ENCODE results near the gene SPAG8.
A peak's percentile ranks its signal among the peaks of the same experiment; 100 is the strongest.

Gene SPAG8

GRCh38 chr9:35812025-35812602, at the start of gene SPAG8:
SPAG8 (minus strand) TSS chr9:35812262; CDS start chr9:35812147, 115 bp downstream.
- peak within 1 kb of the TSS; percentile 83 for H3K4me3 Mint-ChIP-seq
- peaks cover 11% of the 10 kb centered on the region for H3K36me3 Mint-ChIP-seq (ENCODE audit: low read depth)
- TF ChIP-seq CTCF (IDR thresholded peaks at IDR 0.05): no peak
- H3K27ac Mint-ChIP-seq: peak within 1 kb of the TSS; percentile 93
- peak; percentile 85 for DNase-seq
- peaks cover 3% of the 10 kb centered on the region for H3K9me3 Mint-ChIP-seq
- H3K27me3 Mint-ChIP-seq (ENCODE audit: low read depth, poor library complexity): peaks cover 3% of the 10 kb centered on the region
- peaks cover 37% of the 10 kb centered on the region for H3K4me1 Mint-ChIP-seq

GRCh38 chr9:35861161-35861897, 49.3 kb upstream of the SPAG8 start:
- peaks cover 5% of the 10 kb centered on the region for H3K4me1 Mint-ChIP-seq
- no peak overlapping the region for H3K27ac Mint-ChIP-seq
- TF ChIP-seq CTCF (IDR thresholded peaks at IDR 0.05): no peak
- no peaks in the 10 kb centered on the region for H3K9me3 Mint-ChIP-seq
- DNase-seq: no peak
- no peak overlapping the region for H3K4me3 Mint-ChIP-seq
- peaks cover 20% of the 10 kb centered on the region for H3K27me3 Mint-ChIP-seq (ENCODE audit: low read depth, poor library complexity)
- no peaks in the 10 kb centered on the region for H3K36me3 Mint-ChIP-seq (ENCODE audit: low read depth)

GRCh38 chr9:35859990-35860339, 47.9 kb upstream of the SPAG8 start:
- no peak for DNase-seq
- TF ChIP-seq CTCF (IDR thresholded peaks at IDR 0.05): no peak
- Mint-ChIP-seq H3K4me1 (peaks cover 5% of the 10 kb centered on the region), H3K27ac (no peak overlapping the region), H3K4me3 (no peak overlapping the region), H3K36me3 (ENCODE audit: low read depth) (no peaks in the 10 kb centered on the region), H3K9me3 (no peaks in the 10 kb centered on the region), H3K27me3 (ENCODE audit: low read depth, poor library complexity) (peaks cover 20% of the 10 kb centered on the region)

GRCh38 chr9:35859310-35859989, 47.4 kb upstream of the SPAG8 start:
- no peak overlapping the region for H3K4me3 Mint-ChIP-seq
- peaks cover 20% of the 10 kb centered on the region for H3K27me3 Mint-ChIP-seq (ENCODE audit: low read depth, poor library complexity)
- no peaks in the 10 kb centered on the region for H3K36me3 Mint-ChIP-seq (ENCODE audit: low read depth)
- no peak overlapping the region for H3K27ac Mint-ChIP-seq
- H3K4me1 Mint-ChIP-seq: peaks cover 5% of the 10 kb centered on the region
- TF ChIP-seq CTCF (IDR thresholded peaks at IDR 0.05): no peak
- no peaks in the 10 kb centered on the region for H3K9me3 Mint-ChIP-seq
- DNase-seq: no peak

GRCh38 chr9:35858458-35858857, 46.4 kb upstream of the SPAG8 start:
- Mint-ChIP-seq H3K27me3 (ENCODE audit: low read depth, poor library complexity) (peaks cover 20% of the 10 kb centered on the region), H3K27ac (no peak overlapping the region), H3K9me3 (no peaks in the 10 kb centered on the region), H3K4me3 (no peak overlapping the region), H3K4me1 (no peaks in the 10 kb centered on the region), H3K36me3 (ENCODE audit: low read depth) (no peaks in the 10 kb centered on the region)
- no peak for TF ChIP-seq CTCF (IDR thresholded peaks at IDR 0.05)
- no peak for DNase-seq
